Activated CD4-positive, alpha-beta T cell treated with anti-CD3 and anti-CD28 coated beads, Interleukin-2, amount 50 U/mL, for 1 hour (primary cell): ENCODE results near the gene FANCM.

ENCODE experiments used
- DNase-seq: peaks from one replicate; pipeline ENCODE4 v3.0.0-alpha.2; 2020

Gene FANCM, protein sequence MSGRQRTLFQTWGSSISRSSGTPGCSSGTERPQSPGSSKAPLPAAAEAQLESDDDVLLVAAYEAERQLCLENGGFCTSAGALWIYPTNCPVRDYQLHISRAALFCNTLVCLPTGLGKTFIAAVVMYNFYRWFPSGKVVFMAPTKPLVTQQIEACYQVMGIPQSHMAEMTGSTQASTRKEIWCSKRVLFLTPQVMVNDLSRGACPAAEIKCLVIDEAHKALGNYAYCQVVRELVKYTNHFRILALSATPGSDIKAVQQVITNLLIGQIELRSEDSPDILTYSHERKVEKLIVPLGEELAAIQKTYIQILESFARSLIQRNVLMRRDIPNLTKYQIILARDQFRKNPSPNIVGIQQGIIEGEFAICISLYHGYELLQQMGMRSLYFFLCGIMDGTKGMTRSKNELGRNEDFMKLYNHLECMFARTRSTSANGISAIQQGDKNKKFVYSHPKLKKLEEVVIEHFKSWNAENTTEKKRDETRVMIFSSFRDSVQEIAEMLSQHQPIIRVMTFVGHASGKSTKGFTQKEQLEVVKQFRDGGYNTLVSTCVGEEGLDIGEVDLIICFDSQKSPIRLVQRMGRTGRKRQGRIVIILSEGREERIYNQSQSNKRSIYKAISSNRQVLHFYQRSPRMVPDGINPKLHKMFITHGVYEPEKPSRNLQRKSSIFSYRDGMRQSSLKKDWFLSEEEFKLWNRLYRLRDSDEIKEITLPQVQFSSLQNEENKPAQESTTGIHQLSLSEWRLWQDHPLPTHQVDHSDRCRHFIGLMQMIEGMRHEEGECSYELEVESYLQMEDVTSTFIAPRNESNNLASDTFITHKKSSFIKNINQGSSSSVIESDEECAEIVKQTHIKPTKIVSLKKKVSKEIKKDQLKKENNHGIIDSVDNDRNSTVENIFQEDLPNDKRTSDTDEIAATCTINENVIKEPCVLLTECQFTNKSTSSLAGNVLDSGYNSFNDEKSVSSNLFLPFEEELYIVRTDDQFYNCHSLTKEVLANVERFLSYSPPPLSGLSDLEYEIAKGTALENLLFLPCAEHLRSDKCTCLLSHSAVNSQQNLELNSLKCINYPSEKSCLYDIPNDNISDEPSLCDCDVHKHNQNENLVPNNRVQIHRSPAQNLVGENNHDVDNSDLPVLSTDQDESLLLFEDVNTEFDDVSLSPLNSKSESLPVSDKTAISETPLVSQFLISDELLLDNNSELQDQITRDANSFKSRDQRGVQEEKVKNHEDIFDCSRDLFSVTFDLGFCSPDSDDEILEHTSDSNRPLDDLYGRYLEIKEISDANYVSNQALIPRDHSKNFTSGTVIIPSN (N-terminal part only)

DNA sequence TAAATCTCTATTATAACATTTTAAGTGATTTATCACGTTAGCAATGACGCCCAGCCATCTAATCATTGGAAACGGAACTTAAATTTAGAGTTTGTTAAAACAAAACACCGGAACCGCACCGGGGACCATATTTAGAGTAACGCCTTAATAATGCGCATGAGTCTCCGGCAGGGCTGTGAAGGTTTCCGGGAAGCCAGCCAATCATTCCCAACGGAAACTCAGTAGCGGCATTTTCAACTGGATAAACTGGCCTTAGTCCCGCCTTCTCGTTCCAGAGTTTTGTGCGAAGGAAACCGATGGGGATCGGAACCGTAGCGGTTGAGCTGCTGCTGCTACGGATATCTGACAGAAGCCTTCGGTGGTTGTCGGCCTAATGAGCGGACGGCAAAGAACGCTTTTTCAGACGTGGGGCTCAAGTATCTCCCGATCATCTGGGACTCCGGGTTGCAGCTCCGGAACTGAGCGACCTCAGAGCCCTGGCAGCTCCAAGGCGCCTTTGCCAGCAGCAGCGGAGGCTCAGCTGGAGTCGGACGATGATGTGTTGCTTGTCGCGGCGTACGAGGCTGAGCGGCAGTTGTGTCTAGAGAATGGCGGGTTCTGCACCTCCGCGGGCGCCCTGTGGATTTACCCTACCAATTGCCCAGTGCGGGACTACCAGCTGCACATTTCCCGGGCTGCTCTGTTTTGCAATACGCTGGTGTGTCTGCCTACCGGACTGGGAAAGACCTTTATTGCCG, at the start of gene FANCM:
Gene FANCM (plus strand): TSS at position 272 of the 737 bp plus-strand sequence. CDS start 102 bp downstream, at position 374.
- DNase-seq, result peak; percentile 78

DNA sequence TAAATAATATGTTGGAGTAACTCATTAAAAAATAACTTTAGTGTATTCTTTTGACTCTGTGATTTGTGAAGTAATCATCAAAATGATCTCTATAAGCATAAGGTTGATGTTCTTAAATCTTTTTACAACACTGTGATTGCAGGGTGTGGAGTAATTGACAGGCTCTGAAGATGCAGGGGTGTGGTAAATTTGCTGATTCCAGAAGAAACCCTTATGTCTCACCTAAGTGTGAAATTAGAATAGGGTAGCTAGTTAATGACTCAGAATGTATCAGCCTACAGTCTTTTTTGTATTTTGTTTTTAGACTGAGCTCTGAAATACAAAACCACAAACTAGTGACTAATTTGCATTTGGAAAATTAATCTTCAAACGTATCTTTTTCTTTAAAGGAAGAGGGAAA, 45.9 kb upstream of the FANCM start:
- DNase-seq, result no peak

DNA sequence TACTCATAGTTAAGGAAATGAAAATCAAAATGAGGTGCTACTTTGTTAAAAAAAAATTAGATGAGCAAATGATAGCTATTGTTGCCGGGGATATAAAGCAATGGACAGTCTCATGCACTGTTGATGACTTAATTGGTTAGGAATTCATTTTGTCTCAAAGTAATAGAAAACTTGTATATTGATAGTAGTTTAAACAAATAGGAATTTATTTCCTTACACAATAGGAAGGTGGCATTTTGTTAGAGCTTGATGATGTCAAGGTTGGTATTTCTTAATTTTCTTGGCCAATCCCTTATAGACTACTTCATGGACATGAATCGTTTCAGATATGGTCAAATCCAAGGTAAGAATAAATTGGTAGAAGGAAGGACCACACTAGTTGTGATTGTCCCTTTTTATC, 44.0 kb upstream of the FANCM start:
- DNase-seq, result no peak

DNA sequence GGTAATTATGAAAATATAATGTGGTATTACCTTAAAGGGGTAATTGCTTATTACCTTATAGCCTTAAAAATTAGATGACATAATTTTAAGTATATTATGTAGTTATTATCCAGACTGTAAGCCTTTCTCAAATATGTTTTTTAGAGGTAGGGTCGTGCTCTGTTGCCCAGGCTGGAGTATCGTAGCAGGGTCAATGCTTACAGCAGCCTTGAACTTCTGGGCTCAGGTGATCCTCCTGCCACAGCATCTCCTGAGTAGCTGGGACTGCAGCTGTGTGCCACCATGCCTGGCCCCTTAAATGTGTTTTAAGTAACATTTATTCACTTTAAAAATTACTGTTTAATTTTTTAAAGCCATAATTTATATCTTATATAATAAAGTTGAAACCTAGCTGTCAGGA, 41.5 kb upstream of the FANCM start:
- DNase-seq, result no peak

DNA sequence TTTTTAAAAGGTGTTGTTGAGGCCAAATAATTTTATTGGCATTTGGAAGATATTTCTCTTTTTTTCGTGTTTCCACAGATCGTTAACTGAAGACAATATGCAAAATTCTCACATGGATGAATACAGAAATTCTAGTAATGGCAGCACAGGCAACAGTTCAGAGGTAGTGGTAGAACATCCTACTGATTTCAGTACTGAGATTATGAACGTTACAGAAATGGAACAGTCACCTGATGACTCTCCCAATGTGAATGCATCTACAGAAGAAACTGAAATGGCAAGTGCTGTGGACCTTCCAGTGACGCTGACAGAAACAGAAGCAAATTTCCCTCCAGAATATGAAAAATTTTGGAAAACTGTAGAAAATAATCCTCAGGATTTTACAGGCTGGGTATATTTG, 40.6 kb upstream of the FANCM start:
- no peak for DNase-seq

DNA sequence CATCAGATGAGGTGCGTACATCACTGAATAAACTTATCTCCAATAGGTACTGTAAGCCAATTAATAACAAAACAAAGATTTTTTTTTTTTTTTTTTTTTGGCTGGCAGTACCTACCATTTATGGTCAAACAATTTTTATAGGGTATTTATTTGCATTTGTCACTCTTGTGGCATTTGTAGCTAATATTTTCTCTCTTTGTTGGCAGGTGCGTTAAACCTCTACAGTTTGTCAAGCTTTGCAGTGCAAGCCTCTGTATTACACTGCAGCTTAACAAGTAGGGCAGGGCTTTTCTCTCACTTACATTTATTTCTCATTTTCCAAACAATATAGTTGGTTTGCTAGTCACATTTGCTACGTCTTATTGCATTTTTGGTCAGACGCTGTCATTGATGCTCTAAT, 39.5 kb upstream of the FANCM start:
- DNase-seq, result no peak

DNA sequence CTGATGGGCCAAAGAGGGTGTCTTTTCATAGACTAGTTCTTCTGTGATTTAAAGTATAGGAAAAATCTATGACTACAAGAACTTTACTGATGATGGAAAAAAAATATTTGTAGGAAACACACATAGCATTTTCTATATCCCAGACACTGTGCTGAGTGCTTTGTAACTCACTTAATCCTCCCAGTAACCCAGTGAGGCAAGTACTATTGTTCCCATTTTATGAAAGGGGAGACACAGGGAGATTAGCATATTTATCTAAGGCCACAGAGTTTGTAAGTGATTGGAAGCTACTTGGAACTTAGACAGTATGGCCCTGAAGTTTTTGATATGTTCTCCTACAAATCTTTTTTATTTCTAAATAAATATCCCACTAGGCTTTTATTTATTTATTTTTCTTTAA, 31.9 kb upstream of the FANCM start:
- no peak for DNase-seq

DNA sequence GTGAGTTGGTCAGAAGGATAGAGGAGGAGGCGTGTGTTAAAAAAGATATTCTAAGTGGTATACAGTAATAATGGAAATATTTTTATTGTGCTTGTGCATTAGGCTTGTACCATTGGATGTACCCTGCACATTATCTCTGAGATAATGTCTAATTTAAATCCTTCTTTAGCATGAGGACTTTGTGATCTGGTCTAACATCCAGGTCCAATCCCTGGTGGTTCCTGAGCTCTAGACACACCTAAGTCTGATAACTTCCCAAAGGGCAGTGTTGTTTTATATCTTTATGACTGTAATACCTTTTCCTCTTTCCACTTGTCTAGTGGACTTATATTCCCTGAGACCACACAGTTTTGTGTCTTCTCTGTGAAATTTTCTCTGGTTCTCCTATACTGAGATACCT, 31.2 kb upstream of the FANCM start:
- no peak for DNase-seq

DNA sequence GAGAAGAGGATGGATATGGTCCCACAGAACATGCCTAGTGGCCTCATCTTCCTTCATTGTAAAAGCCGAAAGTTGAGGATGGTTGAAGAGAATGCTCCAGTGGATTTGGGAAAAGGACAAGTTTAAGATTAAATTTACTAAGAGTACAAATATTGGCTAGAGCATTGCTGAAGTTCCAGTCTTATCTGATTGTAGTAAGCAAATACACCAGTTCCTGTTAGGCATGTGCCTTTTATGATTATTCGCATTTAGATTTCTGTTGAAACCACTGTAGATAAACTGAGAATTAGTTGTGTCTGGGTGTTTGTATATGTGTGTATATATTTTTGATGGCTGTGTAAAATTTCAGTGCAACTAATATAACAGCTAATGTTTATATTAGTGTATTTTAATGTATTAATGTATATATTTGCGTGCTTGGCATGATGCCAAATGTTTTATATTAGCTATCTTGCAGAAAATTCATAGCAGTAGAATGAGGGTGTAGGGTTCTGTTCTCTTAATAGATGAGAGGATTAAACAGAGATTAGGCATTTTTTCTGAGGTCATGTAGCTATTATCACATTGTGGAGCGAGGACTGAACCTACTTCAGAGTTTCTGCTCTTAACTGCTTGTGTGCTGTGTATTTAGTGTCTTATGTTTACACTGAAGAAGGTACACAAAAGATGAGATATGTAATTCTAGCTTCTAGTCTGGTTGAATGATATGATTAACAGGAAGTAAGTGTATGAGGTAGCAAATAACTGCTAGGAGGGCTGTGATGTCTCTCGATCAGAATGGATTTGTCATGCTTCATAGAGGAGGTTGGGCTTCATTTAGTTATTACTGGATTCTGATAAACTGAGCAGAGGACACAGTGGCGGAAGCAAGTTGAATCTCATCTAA, 22.6 kb upstream of the FANCM start:
- DNase-seq, result no peak

DNA sequence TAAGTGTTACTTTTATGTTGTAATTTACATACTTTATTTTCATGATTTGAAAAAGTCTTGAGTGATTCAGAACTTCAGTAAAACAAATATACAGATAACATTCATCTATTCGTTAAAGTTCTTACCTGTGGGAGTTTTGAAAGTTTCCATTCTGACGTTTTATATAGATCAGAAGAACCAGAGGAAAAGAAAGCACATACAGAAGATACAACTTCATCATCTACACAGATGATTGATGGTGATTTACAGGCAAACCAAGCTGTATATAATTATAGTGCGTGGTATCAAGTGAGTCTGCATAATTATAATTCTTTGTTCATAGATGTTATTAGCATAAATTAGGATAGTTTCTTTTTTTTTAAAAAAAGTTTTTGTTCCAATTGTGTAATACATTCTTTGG, 21.4 kb upstream of the FANCM start:
- no peak for DNase-seq

DNA sequence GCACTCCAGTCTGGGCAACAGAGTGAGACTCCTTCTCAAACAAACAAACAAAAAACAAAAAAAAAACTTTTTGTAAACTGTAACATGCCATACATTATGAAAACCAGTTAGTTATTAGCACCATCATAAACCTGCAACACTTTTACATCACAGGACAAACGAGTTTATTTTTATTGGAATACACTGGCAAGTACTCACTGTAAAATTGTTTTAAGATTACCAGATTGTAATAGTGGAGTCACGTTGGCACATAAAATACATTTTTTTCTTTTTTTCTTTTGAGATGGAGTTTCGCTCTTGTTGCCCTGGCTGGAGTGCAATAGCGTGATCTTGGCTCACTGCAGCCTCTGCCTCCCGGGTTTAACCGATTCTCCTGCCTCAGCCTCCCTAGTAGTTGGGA, 17.1 kb upstream of the FANCM start:
- no peak for DNase-seq

DNA sequence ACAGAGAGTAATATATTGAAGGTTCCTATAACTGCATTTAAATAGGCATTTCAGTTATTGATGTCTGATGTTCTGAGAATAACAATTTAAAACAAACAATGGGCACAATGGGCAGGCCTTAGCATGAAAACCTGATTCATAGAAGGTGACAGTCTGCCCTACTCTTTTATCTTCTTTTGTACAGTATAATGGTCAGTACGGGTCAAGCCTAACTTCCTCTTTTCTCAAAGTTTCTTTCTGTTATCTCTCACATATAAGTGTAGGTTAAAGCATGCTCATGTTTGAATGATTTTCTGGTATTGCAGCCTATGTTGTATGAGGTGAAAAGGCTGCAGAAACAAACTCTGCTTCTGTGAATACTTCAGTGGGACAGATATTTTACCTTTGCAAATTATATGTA, 15.6 kb upstream of the FANCM start:
- no peak for DNase-seq

DNA sequence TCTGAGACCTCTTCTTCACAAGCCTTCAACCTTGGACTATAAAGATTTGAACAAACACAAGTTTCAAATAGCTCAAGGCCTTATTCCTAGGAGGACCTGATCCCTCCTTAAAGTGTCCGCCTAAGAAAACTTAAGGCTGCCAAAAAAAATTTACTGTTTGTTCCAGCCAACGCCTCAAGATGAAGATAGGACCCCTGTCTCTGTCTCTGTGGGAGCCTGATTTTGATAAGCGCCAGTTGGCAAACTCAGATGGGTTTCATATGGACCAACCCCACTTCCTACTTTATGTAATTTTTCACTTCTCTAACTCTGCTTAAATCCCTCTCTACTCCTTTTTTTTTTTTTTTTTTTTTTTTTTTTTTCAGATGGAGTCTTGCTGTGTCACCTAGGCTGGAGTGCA, 12.5 kb upstream of the FANCM start:
- DNase-seq, result no peak

DNA sequence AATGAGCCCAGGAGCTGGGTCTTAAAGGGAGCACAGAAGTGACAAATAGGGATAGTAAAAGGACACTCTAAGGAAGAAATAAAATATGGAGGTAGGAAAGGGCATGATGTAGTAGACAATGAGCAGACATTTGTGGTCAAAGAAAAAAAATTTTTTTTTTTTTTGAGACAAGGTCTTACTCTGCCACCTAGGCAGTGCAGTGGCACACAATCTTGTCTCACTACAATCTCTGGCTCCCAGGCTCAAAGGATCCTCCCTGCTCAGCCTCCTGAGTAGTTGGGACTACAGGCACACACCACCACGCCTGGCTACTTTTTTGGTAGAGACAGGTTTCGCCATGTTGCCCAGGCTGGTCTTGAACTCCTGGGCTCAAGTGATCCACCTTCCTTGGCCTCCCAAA, 10.0 kb upstream of the FANCM start:
- no peak for DNase-seq

DNA sequence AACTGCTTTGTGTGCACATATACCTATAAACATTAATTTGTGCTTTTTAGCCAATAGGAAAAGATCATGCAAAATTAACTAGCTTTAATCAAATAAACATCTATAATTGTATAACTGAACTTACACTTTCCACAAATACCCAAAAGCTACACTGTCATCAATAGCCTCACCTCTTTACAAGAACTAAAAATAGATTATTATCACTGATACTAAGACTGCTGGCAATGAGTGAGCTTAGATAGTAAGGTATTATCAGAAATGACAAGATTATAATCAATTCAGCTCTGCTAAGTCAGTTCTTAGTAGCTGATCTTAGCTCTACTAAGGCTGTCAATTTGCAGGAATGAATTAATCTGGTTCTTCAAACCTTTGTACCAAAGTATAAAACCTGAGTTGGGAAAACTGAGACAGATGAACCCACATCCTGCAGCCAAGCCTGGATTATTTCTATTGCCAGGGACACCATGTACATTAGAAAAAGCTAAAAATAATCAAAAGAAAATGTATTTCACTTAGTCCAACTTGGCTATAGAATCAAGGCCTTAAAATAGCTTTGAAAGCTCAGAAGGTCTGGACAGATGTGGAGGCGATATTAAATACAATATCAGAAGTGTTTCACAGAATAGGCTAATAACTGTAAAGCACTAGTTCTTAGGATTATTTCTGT, 6.6 kb upstream of the FANCM start:
- no peak for DNase-seq

DNA sequence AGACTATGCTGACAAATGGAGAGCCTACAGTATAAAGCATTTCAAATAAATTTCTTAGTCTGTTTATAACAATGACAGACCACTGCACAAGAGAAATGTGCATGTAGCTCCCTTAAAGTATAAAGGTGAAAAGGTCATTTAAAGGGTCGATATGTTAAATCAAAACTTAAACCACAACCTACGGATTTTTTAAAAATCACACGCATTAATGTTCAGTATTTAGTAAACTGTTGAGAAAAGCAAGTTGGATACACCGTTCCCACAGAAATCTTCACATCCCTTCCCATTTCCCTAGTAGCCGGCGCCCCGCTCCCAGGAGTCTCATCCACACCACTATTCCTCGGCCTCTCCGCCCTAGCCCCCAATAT, 2.1 kb upstream of the FANCM start:
- DNase-seq, result no peak

DNA sequence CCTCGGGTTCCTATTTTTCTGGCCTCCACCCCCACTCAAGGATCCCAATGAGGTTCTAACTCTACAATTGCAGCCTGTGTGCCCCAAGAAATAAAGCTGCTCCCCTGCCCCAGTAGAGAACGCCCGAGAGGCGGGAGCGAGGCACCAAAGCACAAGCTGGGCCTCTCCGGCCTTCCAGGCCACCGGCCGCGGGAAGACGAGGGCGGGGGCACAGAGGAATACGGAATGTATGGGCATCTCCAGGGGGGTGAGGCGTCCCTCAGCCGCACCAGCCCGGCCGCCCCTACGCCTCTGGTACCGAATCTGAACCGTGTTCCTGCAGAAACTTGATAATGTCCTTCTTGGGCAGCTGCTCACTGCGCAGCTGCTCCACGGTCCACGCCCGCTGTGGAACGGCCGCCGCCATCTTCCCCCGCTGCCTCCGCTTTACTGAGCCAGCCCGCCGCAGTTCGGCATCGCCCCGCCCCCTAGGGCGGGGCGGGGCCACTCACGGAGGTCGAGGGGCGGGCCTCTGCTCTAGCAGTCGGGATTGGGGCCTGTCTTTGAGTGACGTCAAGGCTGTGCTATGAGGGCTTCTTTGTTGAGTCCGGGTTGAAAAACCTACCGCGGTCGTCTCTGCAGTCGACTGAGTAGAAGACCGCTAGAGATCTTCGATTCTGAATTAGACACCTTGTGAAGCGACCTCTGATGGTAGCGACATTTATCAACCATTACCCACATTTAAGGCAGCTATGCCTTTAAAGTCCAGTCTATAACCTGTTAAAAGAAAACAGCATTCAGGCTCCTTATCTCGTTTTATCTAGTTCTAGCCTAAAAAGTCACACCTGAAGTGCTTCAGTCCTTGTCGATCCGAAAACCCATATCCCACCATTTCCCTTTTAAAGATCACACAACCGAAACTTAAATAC, 1.4 kb upstream of the FANCM start, which contains the start of gene FKBP3:
Gene FKBP3 (minus strand): TSS at position 431 of the 908 bp plus-strand sequence. CDS start 25 bp downstream, at position 406.
- peak; percentile 93 for DNase-seq

DNA sequence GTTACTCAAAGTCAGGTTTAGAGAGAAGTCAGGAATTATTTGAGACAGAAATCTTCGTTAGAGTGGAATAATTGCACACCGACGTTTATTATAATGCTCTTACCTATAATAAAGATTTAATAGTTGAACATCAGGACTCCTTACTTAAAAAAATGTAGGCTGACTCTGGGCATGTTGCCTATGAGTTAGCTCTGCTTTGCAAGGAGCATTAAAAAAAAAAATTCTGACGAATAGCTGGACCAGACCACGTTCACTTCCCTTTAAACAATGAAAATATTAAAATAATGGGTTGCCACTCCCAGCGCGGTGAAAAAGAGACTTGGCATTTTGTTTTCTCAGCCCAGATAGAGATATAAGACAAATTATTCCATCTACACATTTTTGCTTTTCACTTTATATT, 574 bp upstream of the FANCM start:
- no peak for DNase-seq

DNA sequence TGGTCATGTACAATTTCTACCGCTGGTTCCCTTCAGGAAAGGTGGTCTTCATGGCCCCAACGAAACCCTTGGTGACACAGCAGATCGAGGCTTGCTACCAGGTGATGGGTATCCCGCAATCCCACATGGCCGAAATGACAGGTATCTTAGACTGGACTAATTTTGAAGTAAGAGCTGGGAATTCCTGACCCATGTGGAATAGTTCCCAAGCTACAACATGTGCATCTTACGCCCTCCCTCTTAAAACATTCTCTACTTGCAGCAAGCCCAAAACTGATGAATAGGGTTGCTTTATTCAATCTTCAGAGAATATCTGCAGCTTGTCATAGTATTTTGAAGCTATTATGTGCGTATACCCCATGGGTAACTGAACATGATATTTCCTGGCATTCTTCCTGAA, 669 bp downstream of the FANCM start:
- DNase-seq, result no peak
